ENCODE data around the gene SCYL2.

Gene SCYL2

GRCh38 chr12:100388382-100388781 lies 121.4 kb downstream of the SCYL2 start:
- Histone ChIP-seq H3K9me3 (ENCODE audit: control insufficient read depth, insufficient read depth, low read length) (no peaks in the 10 kb centered on the region), H3K36me3 (ENCODE audit: control insufficient read depth, insufficient read depth, low read length) (no peaks in the 10 kb centered on the region), H3K9ac (ENCODE audit: low read depth, low read length) (no peak overlapping the region), H3K4me1 (ENCODE audit: control insufficient read depth, insufficient read depth, low read length) (no peaks in the 10 kb centered on the region), H3K4me3 (ENCODE audit: low read depth, low read length) (no peak overlapping the region), H3K27me3 (ENCODE audit: control insufficient read depth, insufficient read depth, low read length) (no peaks in the 10 kb centered on the region)
